ENCODE data around the gene ELAVL4. TPM values are rescaled to one million over a fixed set of nuclear protein-coding genes. Genes with fewer than 3 reads are reported as not detected.
A peak's percentile ranks its signal among the peaks of the same experiment; 100 is the strongest.

The ELAVL4 gene
- total RNA-seq: not detected

GRCh38 chr1:50108497-50109059 is at the start of gene ELAVL4:
TSS of gene ELAVL4 (plus strand) at chr1:50108920. CDS start at chr1:50109190, 270 bp downstream.
- no peaks in the 10 kb centered on the region for H3K4me1 Mint-ChIP-seq
- no peaks in the 10 kb centered on the region for H3K9me3 Mint-ChIP-seq
- H3K4me3 Mint-ChIP-seq: peak within 1 kb of the TSS; percentile 29
- ATAC-seq (replicated peaks): no peak
- H3K27ac Mint-ChIP-seq: no peak within 1 kb of the TSS
- peaks cover 58% of the 10 kb centered on the region for H3K27me3 Mint-ChIP-seq
- H3K36me3 Mint-ChIP-seq (ENCODE audit: low read depth): no peaks in the 10 kb centered on the region

GRCh38 chr1:50060279-50060678 is 48.4 kb upstream of the ELAVL4 start:
- Mint-ChIP-seq H3K27ac (no peak overlapping the region), H3K27me3 (no peaks in the 10 kb centered on the region), H3K9me3 (no peaks in the 10 kb centered on the region), H3K4me1 (no peaks in the 10 kb centered on the region), H3K4me3 (no peak overlapping the region), H3K36me3 (ENCODE audit: low read depth) (no peaks in the 10 kb centered on the region)
- ATAC-seq (replicated peaks): no peak

GRCh38 chr1:50066806-50067205 is 41.9 kb upstream of the ELAVL4 start:
- ATAC-seq (replicated peaks): no peak
- Mint-ChIP-seq H3K27ac (no peak overlapping the region), H3K9me3 (no peaks in the 10 kb centered on the region), H3K4me3 (no peak overlapping the region), H3K36me3 (ENCODE audit: low read depth) (no peaks in the 10 kb centered on the region), H3K27me3 (peaks cover 7% of the 10 kb centered on the region), H3K4me1 (no peaks in the 10 kb centered on the region)

- Mint-ChIP-seq H3K4me1 (no peaks in the 10 kb centered on the region), H3K4me3 (no peak overlapping the region), H3K27ac (no peak overlapping the region), H3K27me3 (peaks cover 8% of the 10 kb centered on the region), H3K36me3 (ENCODE audit: low read depth) (no peaks in the 10 kb centered on the region), H3K9me3 (no peaks in the 10 kb centered on the region)
- no peak for ATAC-seq (replicated peaks)
Observed at GRCh38 chr1:50074931-50075330, 33.8 kb upstream of the ELAVL4 start.

DNA sequence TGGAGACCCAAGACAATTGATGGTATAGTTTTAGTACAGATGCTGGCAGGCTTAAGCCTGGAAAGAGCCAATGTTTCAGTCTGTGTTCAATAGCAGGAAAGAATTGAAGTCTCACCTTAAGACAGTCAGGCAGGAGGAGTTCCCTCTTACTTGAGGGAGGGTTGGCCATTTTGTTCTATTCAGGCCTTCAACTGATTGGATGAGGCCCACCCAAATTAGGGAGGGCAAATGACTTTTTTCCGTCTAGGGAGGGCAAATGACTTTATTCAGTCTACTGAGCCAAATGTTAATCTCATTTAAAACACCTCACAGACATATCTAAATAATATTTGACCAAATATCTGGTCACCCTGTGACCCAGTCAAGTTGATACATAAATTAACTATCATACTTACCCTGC is 31.4 kb upstream of the ELAVL4 start:
- ATAC-seq (replicated peaks): no peak

DNA sequence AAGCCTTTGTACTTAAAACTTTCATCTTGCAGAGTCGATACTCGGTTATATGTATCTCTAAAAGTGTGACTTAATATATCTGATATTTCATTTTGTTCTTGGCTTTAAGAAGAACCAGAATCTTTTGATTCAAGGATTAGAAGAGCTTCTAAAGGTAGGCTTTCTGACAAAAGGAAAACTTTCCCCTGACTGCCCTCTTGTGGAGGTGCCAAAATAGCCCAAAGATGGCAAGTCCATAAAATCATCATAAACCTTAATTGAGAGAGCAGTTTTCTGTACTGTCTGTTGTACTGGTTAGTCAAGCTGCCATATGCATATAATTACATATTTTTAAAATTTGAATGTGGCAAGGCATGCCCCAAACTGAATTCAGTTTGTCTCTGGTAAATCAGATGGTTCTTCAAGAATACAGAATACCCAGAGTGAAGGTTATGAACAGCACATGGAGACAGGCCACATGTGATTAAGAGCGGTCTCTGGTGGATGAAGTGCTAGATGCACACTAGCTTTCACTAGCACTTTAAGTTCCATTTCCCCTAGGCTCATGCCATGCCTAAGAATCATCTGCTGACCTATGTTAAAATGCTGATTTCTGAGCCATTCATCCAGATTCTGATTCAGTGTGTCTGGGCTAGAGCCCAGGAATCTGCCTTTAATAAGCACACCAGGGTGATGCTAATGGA is 27.7 kb upstream of the ELAVL4 start:
- H3K27me3 Mint-ChIP-seq: peaks cover 4% of the 10 kb centered on the region
- no peaks in the 10 kb centered on the region for H3K9me3 Mint-ChIP-seq
- no peak overlapping the region for H3K4me3 Mint-ChIP-seq
- ATAC-seq (replicated peaks): no peak
- no peaks in the 10 kb centered on the region for H3K4me1 Mint-ChIP-seq
- H3K27ac Mint-ChIP-seq: no peak overlapping the region
- H3K36me3 Mint-ChIP-seq (ENCODE audit: low read depth): no peaks in the 10 kb centered on the region

More for the DNA sequence above, 31.4 kb upstream of the ELAVL4 start:
- Mint-ChIP-seq H3K4me3 (no peak overlapping the region), H3K9me3 (no peaks in the 10 kb centered on the region), H3K27me3 (peaks cover 4% of the 10 kb centered on the region), H3K36me3 (ENCODE audit: low read depth) (no peaks in the 10 kb centered on the region), H3K27ac (no peak overlapping the region), H3K4me1 (no peaks in the 10 kb centered on the region)

DNA sequence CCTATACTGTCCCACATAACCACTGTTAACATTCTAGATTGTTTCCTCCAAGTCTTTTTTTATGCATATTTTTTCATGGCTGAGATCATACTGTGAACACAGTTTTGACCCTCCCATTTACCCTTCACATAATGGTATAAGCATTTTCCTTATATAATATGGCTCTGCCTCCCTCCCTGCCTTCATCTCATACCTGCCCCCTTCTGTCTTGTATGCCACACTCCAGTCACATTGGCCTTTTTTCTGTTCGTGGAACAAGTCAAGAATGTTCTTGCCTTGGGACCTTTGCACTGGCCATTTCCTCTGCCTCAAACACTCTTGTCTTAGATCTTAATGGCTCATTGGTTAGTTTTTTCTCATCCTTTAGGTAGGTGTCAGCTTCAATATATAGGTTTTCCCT is 24.3 kb upstream of the ELAVL4 start:
- H3K27me3 Mint-ChIP-seq: no peaks in the 10 kb centered on the region
- no peaks in the 10 kb centered on the region for H3K9me3 Mint-ChIP-seq
- no peaks in the 10 kb centered on the region for H3K4me1 Mint-ChIP-seq
- no peak overlapping the region for H3K27ac Mint-ChIP-seq
- ATAC-seq (replicated peaks): no peak
- H3K36me3 Mint-ChIP-seq (ENCODE audit: low read depth): no peaks in the 10 kb centered on the region
- no peak overlapping the region for H3K4me3 Mint-ChIP-seq

DNA sequence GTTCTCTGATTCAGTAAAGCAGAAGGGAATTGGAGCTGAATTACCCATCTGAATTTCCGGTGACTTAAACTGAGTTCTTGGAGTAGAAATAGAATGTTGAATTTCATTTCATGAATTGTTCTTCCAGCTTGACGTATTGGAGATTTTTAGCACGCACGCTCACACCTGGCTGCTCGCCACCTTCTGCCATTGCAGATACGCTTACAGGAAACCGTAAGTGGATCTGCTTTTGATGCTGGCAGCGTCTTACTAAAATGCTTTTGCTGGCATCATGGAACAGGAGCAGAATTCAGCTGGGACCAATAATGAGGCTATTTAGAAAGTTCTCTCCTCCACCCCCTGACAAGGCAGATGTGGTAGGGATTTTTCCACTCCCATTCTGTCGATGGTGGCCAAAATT is 17.7 kb upstream of the ELAVL4 start:
- no peak overlapping the region for H3K27ac Mint-ChIP-seq
- H3K36me3 Mint-ChIP-seq (ENCODE audit: low read depth): no peaks in the 10 kb centered on the region
- peaks cover 4% of the 10 kb centered on the region for H3K27me3 Mint-ChIP-seq
- H3K4me1 Mint-ChIP-seq: no peaks in the 10 kb centered on the region
- no peak overlapping the region for H3K4me3 Mint-ChIP-seq
- no peak for ATAC-seq (replicated peaks)
- H3K9me3 Mint-ChIP-seq: no peaks in the 10 kb centered on the region

GRCh38 chr1:50095716-50096115 is 13.0 kb upstream of the ELAVL4 start:
- Mint-ChIP-seq H3K36me3 (ENCODE audit: low read depth) (no peaks in the 10 kb centered on the region), H3K27ac (no peak overlapping the region), H3K4me1 (no peaks in the 10 kb centered on the region), H3K27me3 (peaks cover 4% of the 10 kb centered on the region), H3K9me3 (no peaks in the 10 kb centered on the region), H3K4me3 (no peak overlapping the region)
- ATAC-seq (replicated peaks): no peak

DNA sequence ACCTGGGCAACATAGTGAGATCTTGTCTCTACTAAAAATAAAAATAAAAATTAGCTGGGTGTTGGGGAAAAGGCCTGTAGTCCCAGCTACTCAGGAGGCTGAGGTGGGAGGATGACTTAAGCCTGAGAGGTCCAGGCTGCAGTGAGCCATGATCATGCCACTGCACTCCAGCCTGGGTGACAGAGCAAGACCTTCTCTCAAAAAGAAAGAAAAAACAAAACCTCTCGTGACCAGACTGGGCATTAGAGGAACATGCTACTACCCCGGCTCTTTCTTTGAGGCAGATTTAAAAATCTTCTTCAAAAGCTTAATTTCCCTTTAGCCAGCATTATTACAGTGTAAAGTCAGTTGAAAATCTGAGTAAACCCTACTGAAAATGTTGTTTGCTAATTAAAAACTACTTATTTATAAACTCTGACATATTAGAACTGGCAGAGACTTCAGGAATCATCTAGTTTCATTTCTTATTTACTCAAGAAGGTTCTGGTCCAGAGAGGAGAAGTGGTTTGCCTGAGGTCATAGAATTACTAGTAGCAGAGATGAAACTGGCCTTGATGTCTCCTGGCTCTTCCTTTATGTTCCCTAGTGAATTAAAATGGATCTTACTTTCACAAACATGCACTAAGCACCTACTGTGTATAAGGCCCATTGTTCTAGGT is 11.6 kb upstream of the ELAVL4 start:
- Mint-ChIP-seq H3K9me3 (no peaks in the 10 kb centered on the region), H3K4me1 (no peaks in the 10 kb centered on the region), H3K27ac (no peak overlapping the region), H3K27me3 (peaks cover 4% of the 10 kb centered on the region), H3K36me3 (ENCODE audit: low read depth) (no peaks in the 10 kb centered on the region), H3K4me3 (no peak overlapping the region)
- ATAC-seq (replicated peaks): no peak

DNA sequence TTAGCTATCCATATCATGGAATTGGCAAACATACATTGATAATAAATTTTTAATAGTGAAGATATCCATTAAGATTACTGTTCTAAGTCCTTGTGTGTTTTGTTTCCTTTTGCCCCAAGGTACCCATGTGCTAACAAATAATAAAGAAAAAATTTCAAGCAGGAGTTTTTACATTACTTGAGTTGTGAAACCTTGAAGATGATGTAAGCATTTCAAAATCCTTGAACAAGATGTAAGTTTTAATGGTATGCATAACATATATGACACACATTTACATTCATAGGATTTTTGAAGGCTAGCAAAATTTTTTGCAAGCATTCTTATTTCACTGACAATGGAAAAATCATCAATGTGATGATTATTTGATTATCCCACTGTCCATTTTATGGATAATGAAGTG is 10.9 kb upstream of the ELAVL4 start:
- H3K27me3 Mint-ChIP-seq: peaks cover 4% of the 10 kb centered on the region
- no peaks in the 10 kb centered on the region for H3K9me3 Mint-ChIP-seq
- no peak overlapping the region for H3K27ac Mint-ChIP-seq
- no peaks in the 10 kb centered on the region for H3K4me1 Mint-ChIP-seq
- H3K36me3 Mint-ChIP-seq (ENCODE audit: low read depth): no peaks in the 10 kb centered on the region
- H3K4me3 Mint-ChIP-seq: no peak overlapping the region
- ATAC-seq (replicated peaks): no peak

DNA sequence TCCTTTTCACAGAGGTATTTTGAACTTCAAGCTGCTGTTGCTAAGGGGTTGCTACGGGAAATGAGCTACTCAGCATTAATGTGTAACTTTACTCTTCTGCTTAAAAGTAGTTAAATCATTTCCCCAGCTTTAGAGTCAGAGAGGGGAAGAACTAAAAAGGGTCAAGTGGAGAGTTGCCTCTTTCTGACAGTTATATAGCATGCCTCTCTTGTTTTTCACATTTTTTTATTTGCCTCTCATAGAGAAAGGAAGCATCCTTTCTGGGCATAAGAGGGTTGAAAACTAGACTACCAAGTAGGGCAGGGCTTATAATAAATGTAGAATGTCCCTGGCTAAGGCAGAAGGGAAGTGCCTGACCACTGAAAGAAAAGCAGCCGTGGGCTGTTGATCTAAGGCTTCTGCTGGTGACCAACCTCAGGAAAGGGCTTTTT is 10.1 kb upstream of the ELAVL4 start:
- Mint-ChIP-seq H3K4me1 (no peaks in the 10 kb centered on the region), H3K27ac (no peak overlapping the region), H3K27me3 (peaks cover 6% of the 10 kb centered on the region), H3K9me3 (no peaks in the 10 kb centered on the region), H3K4me3 (no peak overlapping the region), H3K36me3 (ENCODE audit: low read depth) (no peaks in the 10 kb centered on the region)
- no peak for ATAC-seq (replicated peaks)

DNA sequence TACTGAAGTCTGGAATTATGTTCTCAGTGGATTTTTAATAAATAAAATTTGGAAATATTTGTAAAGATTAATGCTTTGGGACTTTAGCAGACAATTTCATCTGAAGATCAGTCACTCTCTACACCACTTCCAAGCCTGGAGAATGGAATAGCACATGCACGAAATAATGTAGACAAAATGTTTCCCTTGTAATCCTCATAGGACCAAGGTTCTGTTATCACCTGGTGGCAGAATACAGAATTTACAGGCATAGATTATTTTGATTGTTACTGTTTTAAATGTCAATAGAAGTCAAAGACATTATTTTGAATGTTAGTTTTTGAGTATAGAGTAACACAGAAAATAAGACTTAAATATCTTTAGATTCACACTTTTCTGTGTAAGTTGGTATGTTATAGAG is 9.1 kb upstream of the ELAVL4 start:
- no peak for ATAC-seq (replicated peaks)
- Mint-ChIP-seq H3K9me3 (no peaks in the 10 kb centered on the region), H3K36me3 (ENCODE audit: low read depth) (no peaks in the 10 kb centered on the region), H3K27ac (no peak overlapping the region), H3K27me3 (peaks cover 4% of the 10 kb centered on the region), H3K4me3 (no peak overlapping the region), H3K4me1 (no peaks in the 10 kb centered on the region)

- H3K36me3 Mint-ChIP-seq (ENCODE audit: low read depth): no peaks in the 10 kb centered on the region
- H3K4me3 Mint-ChIP-seq: no peak overlapping the region
- no peaks in the 10 kb centered on the region for H3K9me3 Mint-ChIP-seq
- H3K27me3 Mint-ChIP-seq: peaks cover 21% of the 10 kb centered on the region
- H3K27ac Mint-ChIP-seq: no peak overlapping the region
- no peak for ATAC-seq (replicated peaks)
- H3K4me1 Mint-ChIP-seq: no peaks in the 10 kb centered on the region
Observed at GRCh38 chr1:50103615-50104081, 5.1 kb upstream of the ELAVL4 start.

DNA sequence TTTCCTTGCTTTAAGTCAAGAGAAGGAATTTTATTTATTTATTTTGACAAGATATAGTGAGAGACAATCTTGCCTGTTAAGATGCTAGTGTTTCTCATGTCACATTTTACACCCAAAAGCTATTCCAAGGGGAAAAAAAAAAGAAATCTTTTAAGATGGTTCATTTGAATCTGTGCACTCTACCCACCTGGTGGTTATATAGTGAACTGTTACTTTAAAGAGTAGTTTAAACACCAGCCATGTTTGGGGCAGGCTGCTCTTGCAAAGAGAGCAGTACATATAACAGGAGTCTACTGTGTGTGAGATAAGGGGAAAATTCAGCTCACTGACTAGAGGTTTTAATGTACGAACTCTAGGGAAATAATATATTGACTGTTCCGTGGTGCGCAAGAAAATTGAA is 3.3 kb upstream of the ELAVL4 start:
- H3K4me1 Mint-ChIP-seq: no peaks in the 10 kb centered on the region
- H3K4me3 Mint-ChIP-seq: no peak overlapping the region
- no peak for ATAC-seq (replicated peaks)
- no peaks in the 10 kb centered on the region for H3K36me3 Mint-ChIP-seq (ENCODE audit: low read depth)
- H3K9me3 Mint-ChIP-seq: no peaks in the 10 kb centered on the region
- H3K27me3 Mint-ChIP-seq: peaks cover 36% of the 10 kb centered on the region
- no peak overlapping the region for H3K27ac Mint-ChIP-seq

Data from activated T-helper 17 cell treated with anti-CD3 and anti-CD28 coated beads, Interleukin-2, amount 50 U/mL, for 72 hours (primary cell).